OCI-LY1 (cell line): ENCODE results near the gene TLR8.

Experiments used
- H2AFZ ChIP-seq: fragments of 200-600 bp; sonication (generic), shearing (Covaris generic); 2 replicates; pipeline ENCODE4 v1.6.0; 2014; ENCODE audit warnings: antibody characterized with exemption, mild to moderate bottlenecking, low read length
- H3F3A ChIP-seq: fragments of 200-600 bp; sonication (generic), shearing (Covaris generic); 2 replicates; pipeline ENCODE4 v1.6.0; 2014; ENCODE audit warnings: mild to moderate bottlenecking, antibody characterized with exemption, low read length, moderate library complexity; ENCODE audit not compliant: insufficient read depth
- H3K27ac ChIP-seq: fragments of 200-600 bp; sonication (generic); 2 replicates; pipeline ENCODE4 v1.5.1; 2014; ENCODE audit warnings: low read length, mixed run types, mild to moderate bottlenecking, low read depth; ENCODE audit not compliant: poor library complexity, severe bottlenecking
- H3K27me3 ChIP-seq: fragments of 200-600 bp; sonication (generic); 2 replicates; pipeline ENCODE4 v1.6.0; 2014; ENCODE audit warnings: antibody characterized with exemption, mild to moderate bottlenecking, low read length, moderate library complexity; ENCODE audit not compliant: insufficient read depth
- H3K36me3 ChIP-seq: fragments of 200-600 bp; sonication (generic); 2 replicates; pipeline ENCODE4 v1.6.1; 2014; ENCODE audit warnings: mild to moderate bottlenecking, antibody characterized with exemption, low read length, moderate library complexity, mixed read lengths; ENCODE audit not compliant: insufficient read depth
- H3K4me1 ChIP-seq: fragments of 200-600 bp; sonication (generic); 2 replicates; pipeline ENCODE4 v1.5.1; 2014; ENCODE audit warnings: mild to moderate bottlenecking, low read length, moderate library complexity; ENCODE audit not compliant: insufficient read depth, severe bottlenecking
- H3K4me2 ChIP-seq: fragments of 200-600 bp; sonication (generic), shearing (Covaris generic); 2 replicates; pipeline ENCODE4 v1.6.1; 2014; ENCODE audit warnings: low read length
- H3K4me3 ChIP-seq: fragments of 200-600 bp; sonication (generic); 2 replicates; pipeline ENCODE4 v1.5.1; 2014; ENCODE audit warnings: low read length, low read depth, mild to moderate bottlenecking, mixed read lengths; ENCODE audit not compliant: poor library complexity, severe bottlenecking
- H3K79me2 ChIP-seq: fragments of 200-600 bp; shearing (Covaris generic); 2 replicates; pipeline ENCODE4 v1.6.1; 2016; ENCODE audit warnings: mixed run types, low read length, mixed read lengths; ENCODE audit not compliant: insufficient read depth
- H3K9ac ChIP-seq: fragments of 200-600 bp; sonication (generic), shearing (Covaris generic); 2 replicates; pipeline ENCODE4 v1.6.1; 2014; ENCODE audit warnings: mild to moderate bottlenecking, low read length, mixed read lengths
- H3K9me2 ChIP-seq: fragments of 200-600 bp; sonication (generic), shearing (Covaris generic); 2 replicates; pipeline ENCODE4 v1.6.1; 2014; ENCODE audit warnings: low read depth, mild to moderate bottlenecking, low read length, mixed read lengths
- H3K9me3 ChIP-seq: fragments of 200-600 bp; shearing (Covaris generic); 2 replicates; pipeline ENCODE4 v1.6.1; 2014; ENCODE audit warnings: low read length, mixed read lengths
- H4K20me1 ChIP-seq: fragments of 200-600 bp; sonication (generic), shearing (Covaris generic); 2 replicates; pipeline ENCODE4 v1.6.0; 2016; ENCODE audit warnings: mild to moderate bottlenecking, low read length; ENCODE audit not compliant: insufficient read depth
- EZH2 ChIP-seq: fragments of 200-600 bp; sonication (generic), shearing (Covaris generic); IDR thresholded peaks from 2 replicates; pipeline ENCODE4 v1.8.0; 2017; ENCODE audit warnings: borderline replicate concordance, mixed run types, mild to moderate bottlenecking, antibody characterized with exemption, low read length, moderate library complexity, mixed read lengths
- TF ChIP-seq, protein P1 (sequence below): fragments of 200-600 bp; sonication (generic), shearing (Covaris generic); IDR thresholded peaks from 2 replicates; pipeline ENCODE4 v1.5.1; 2017; ENCODE audit warnings: mild to moderate bottlenecking, antibody characterized with exemption, low read length, moderate library complexity, mixed read lengths

TLR8 gene

GRCh38 chrX:12970691-12971202, 64.3 kb downstream of the TLR8 start:
- Histone ChIP-seq H3K27ac (peak overlapping the region; percentile 97), H3K27me3 (no peaks in the 10 kb centered on the region), H3K9me3 (no peaks in the 10 kb centered on the region), H3K4me3 (peak overlapping the region; percentile 100), H3K9me2 (no peaks in the 10 kb centered on the region), H3K9ac (peak overlapping the region; percentile 100), H2AFZ (no peak overlapping the region), H3K4me2 (peak overlapping the region; percentile 93), H4K20me1 (no peaks in the 10 kb centered on the region), H3K79me2 (peaks cover 21% of the 10 kb centered on the region), H3F3A (peaks cover 10% of the 10 kb centered on the region), H3K4me1 (peaks cover 56% of the 10 kb centered on the region), H3K36me3 (peaks cover 8% of the 10 kb centered on the region)
- TF ChIP-seq EZH2, result no peak
- TF ChIP-seq, protein P1, sequence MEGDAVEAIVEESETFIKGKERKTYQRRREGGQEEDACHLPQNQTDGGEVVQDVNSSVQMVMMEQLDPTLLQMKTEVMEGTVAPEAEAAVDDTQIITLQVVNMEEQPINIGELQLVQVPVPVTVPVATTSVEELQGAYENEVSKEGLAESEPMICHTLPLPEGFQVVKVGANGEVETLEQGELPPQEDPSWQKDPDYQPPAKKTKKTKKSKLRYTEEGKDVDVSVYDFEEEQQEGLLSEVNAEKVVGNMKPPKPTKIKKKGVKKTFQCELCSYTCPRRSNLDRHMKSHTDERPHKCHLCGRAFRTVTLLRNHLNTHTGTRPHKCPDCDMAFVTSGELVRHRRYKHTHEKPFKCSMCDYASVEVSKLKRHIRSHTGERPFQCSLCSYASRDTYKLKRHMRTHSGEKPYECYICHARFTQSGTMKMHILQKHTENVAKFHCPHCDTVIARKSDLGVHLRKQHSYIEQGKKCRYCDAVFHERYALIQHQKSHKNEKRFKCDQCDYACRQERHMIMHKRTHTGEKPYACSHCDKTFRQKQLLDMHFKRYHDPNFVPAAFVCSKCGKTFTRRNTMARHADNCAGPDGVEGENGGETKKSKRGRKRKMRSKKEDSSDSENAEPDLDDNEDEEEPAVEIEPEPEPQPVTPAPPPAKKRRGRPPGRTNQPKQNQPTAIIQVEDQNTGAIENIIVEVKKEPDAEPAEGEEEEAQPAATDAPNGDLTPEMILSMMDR, result no peak; the same call in 1 of the 2 replicates

DNA sequence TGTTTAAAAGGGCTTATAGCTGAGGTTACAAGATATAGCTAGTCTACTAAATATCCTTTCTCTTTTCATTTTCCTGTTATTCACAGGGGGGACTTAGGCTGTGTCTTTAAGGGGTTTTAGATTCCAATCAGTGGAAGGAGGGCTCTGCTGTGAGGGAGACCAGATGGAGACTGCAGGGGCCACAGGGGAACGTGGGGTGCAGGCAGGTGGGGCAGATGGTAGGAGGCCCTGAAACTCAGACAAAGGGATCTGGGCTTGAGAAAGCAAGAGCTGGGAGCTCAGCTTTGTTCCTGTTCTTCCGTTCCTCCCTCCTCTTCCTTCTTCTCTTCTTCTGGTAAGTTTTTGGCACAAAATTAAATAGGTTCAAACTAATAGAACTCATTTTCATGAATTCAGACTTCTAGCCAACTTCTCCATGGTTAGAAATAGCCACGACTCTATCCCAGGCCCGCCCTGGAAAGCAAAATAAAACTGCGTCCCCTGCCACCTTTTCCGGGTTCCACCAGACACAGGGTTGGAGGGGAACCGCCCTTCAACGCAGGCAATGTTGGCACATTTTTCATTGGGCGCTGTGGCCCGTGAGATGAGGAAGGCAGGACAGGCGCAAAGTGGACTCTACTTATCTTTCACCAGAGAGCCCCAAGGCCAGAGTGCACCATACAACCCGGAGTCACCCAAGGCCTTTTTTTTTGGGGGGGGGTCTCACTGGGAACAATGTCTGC, 65.0 kb downstream of the TLR8 start:
- H3K27me3 ChIP-seq, result no peaks in the 10 kb centered on the region
- H3K4me3 ChIP-seq, result peak overlapping the region; percentile 100
- no peak overlapping the region for H2AFZ ChIP-seq
- peaks cover 15% of the 10 kb centered on the region for H3K36me3 ChIP-seq
- H3K9ac ChIP-seq, result peak overlapping the region; percentile 100
- H3K79me2 ChIP-seq, result peaks cover 28% of the 10 kb centered on the region
- H3K4me2 ChIP-seq, result peak overlapping the region; percentile 93
- no peaks in the 10 kb centered on the region for H3K9me2 ChIP-seq
- no peaks in the 10 kb centered on the region for H4K20me1 ChIP-seq
- H3K9me3 ChIP-seq, result no peaks in the 10 kb centered on the region
- TF ChIP-seq, protein P1, result no peak
- H3K27ac ChIP-seq, result peak overlapping the region; percentile 97
- peaks cover 49% of the 10 kb centered on the region for H3K4me1 ChIP-seq
- peaks cover 15% of the 10 kb centered on the region for H3F3A ChIP-seq

DNA sequence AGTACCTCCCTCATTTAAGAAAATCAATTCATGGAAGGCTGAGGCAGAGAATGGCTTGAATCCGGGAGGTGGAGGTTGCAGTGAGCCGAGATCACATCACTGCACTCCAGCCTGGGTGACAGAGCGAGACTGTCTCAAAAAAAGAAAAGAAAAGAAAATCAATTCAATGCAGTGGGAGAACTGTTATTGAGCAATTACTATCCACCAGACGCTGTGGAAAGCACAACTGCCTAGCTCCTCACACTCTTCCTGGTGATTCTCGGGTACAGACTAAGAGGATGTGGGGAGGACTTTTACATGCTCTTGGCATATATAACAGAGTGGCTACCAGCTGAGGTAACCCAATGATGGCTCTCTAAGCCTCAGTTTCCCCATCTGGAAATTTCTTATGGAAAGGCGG, 65.8 kb downstream of the TLR8 start:
- Histone ChIP-seq H3K36me3 (peaks cover 23% of the 10 kb centered on the region), H4K20me1 (no peaks in the 10 kb centered on the region), H3K9me2 (no peaks in the 10 kb centered on the region), H3K9ac (peak overlapping the region; percentile 100), H3K79me2 (peaks cover 29% of the 10 kb centered on the region), H3K4me1 (peaks cover 48% of the 10 kb centered on the region), H2AFZ (no peak overlapping the region), H3K27me3 (no peaks in the 10 kb centered on the region), H3K4me2 (peak overlapping the region; percentile 93), H3K9me3 (no peaks in the 10 kb centered on the region), H3F3A (peaks cover 17% of the 10 kb centered on the region), H3K4me3 (peak overlapping the region; percentile 100), H3K27ac (peak overlapping the region; percentile 97)
- no peak for TF ChIP-seq EZH2
- TF ChIP-seq, protein P1, result no peak
